Colonic mucosa (tissue), 4 donors: ENCODE data around the gene TPH1. TPM values are rescaled to one million over a fixed set of nuclear protein-coding genes. Genes with fewer than 3 reads are reported as not detected.
A peak's percentile ranks its signal among the peaks of the same experiment; 100 is the strongest.

Experiments used
- DNase-seq: peaks from one replicate; pipeline ENCODE4 v3.0.0-alpha.2; 2020
- H3K27ac ChIP-seq: fragments of 200-600 bp; one replicate; pipeline ENCODE4 v1.8.0; 2021
- H3K27me3 ChIP-seq: fragments of 200-600 bp; one replicate; pipeline ENCODE4 v1.8.0; 2021
- H3K36me3 ChIP-seq: fragments of 200-600 bp; one replicate; pipeline ENCODE4 v1.8.0; 2021
- H3K4me1 ChIP-seq: fragments of 200-600 bp; one replicate; pipeline ENCODE4 v1.8.0; 2021; ENCODE audit warnings: mild to moderate bottlenecking
- H3K4me3 ChIP-seq: fragments of 200-600 bp; one replicate; pipeline ENCODE4 v1.8.0; 2021
- H3K9ac ChIP-seq, 2 donors: one replicate each; pipeline ENCODE4 v1.7.0; 2013; ENCODE audit warnings: control low read depth in 2 of 2, low read depth in 2 of 2, low read length in 2 of 2
- H3K9me3 ChIP-seq: fragments of 200-600 bp; one replicate; pipeline ENCODE4 v1.8.0; 2021
- intact Hi-C: fragments of 100-400 bp; cut with DNase I; formaldehyde crosslinking; loops from one replicate; pipeline ENCODE4 v1.14.1; 2022
- total RNA-seq, 2 donors: library from RNA; stranded (reverse); fragmentation: NEBNext Ultra II Directional in 1 of 2; extraction: Animal tissue kit (Norgen Biotek cat#: 25700) in 1 of 2; gene quantifications; one replicate each; pipeline ENCODE4 v1.2.1, GENCODE V29; 2021
- TF ChIP-seq, protein P1 (sequence below): fragments of 200-600 bp; IDR thresholded peaks from one replicate; pipeline ENCODE4 v1.8.0; 2022; ENCODE audit warnings: antibody characterized with exemption, mild to moderate bottlenecking
- donor health status: healthy.
- donor health status: DM: no; HTN: no; CAD: no.
- donor health status: DM: no; HTN: no; CAD: no.

The TPH1 gene
- total RNA-seq = 10 to 100 TPM in 1 of 2 donors, 1 to 10 TPM in 1; 6.7 to 12.4 TPM

DNA sequence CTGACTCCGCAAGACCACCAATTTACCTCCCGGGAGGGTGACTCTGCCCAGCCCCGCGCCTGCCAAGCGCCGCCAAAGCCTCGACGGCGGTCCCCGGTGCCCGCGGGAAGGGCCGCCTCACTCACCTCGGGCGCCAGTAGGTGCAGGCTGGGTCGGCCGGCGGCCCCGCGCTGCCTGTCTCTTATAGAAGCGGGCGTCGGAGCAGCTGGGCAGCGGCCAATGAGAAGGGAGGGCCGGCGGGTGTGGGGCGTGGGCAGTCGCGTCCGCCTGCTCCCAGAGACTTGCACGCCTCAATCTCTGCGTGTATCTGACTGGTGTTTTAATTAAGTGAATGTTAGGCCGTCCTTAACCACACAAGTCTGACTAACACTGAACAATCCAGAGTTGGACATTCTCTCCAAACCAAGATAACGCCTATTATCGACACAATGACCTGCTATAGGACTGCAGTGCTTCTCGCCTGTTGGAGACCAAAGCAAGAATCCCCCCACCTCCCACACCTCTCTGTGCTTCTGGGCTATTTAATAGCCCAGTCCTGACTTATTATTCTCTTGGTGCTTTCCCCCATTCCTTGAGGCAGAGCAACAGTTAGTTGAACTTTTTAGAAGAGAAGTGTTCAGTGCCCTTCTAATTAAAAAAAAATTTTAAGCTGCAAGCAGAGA, at the start of gene TPH1:
TPH1 (minus strand) TSS at position 154 of the 662 bp plus-strand sequence. CDS start 5,507 bp downstream, outside the sequence.
- intact Hi-C loops = no loop called here

GRCh38 chr11:18093959-18094358, 47.9 kb upstream of the TPH1 start:
- Histone ChIP-seq H3K27ac (no peak overlapping the region), H3K4me1 (no peaks in the 10 kb centered on the region), H3K9me3 (no peaks in the 10 kb centered on the region), H3K4me3 (no peak overlapping the region), H3K9ac (no peak overlapping the region), H3K36me3 (no peaks in the 10 kb centered on the region), H3K27me3 (no peaks in the 10 kb centered on the region)
- TF ChIP-seq, protein P1, sequence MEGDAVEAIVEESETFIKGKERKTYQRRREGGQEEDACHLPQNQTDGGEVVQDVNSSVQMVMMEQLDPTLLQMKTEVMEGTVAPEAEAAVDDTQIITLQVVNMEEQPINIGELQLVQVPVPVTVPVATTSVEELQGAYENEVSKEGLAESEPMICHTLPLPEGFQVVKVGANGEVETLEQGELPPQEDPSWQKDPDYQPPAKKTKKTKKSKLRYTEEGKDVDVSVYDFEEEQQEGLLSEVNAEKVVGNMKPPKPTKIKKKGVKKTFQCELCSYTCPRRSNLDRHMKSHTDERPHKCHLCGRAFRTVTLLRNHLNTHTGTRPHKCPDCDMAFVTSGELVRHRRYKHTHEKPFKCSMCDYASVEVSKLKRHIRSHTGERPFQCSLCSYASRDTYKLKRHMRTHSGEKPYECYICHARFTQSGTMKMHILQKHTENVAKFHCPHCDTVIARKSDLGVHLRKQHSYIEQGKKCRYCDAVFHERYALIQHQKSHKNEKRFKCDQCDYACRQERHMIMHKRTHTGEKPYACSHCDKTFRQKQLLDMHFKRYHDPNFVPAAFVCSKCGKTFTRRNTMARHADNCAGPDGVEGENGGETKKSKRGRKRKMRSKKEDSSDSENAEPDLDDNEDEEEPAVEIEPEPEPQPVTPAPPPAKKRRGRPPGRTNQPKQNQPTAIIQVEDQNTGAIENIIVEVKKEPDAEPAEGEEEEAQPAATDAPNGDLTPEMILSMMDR = no peak
- intact Hi-C loops = no loop called here
- no peak for DNase-seq

More for the DNA sequence above, at the start of gene TPH1:
- Histone ChIP-seq H3K27me3 (peaks cover 6% of the 10 kb centered on the region), H3K9me3 (no peaks in the 10 kb centered on the region), H3K36me3 (no peaks in the 10 kb centered on the region), H3K27ac (no peak within 1 kb of the TSS), H3K4me1 (peaks cover 3% of the 10 kb centered on the region), H3K4me3 (no peak within 1 kb of the TSS), H3K9ac (no peak within 1 kb of the TSS)
- TF ChIP-seq, protein P1 = no peak
- peak; percentile 45 for DNase-seq

DNA sequence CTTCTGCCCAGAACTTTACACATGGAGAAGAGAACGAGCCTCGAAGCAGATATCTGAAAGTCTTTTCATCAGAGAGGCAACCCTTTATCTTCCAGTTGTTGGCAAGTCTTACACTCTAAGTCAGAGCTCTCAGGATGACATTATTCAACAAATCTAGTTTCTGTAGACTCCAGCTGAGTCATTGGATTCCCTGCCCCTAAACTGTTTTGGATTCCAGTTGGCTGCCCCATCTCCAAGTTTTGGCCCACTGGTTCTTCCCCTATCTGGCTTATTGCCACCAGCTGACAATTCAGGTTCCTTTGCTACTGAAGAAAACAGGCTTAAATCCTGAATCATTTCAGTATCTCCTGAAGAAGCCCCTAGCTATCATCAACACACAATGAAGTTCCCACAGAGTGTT, 45.7 kb upstream of the TPH1 start:
- H3K27ac ChIP-seq = no peak overlapping the region
- no peaks in the 10 kb centered on the region for H3K9me3 ChIP-seq
- TF ChIP-seq, protein P1 = no peak
- no peak overlapping the region for H3K4me3 ChIP-seq
- H3K27me3 ChIP-seq = no peaks in the 10 kb centered on the region
- no peak for DNase-seq
- no peaks in the 10 kb centered on the region for H3K4me1 ChIP-seq
- intact Hi-C loops = no loop called here
- no peaks in the 10 kb centered on the region for H3K36me3 ChIP-seq
- no peak overlapping the region for H3K9ac ChIP-seq

GRCh38 chr11:18088966-18089365, 42.9 kb upstream of the TPH1 start:
- Histone ChIP-seq H3K9ac (no peak overlapping the region), H3K4me1 (no peaks in the 10 kb centered on the region), H3K36me3 (no peaks in the 10 kb centered on the region), H3K27ac (no peak overlapping the region), H3K27me3 (no peaks in the 10 kb centered on the region), H3K4me3 (no peak overlapping the region), H3K9me3 (no peaks in the 10 kb centered on the region)
- TF ChIP-seq, protein P1 = no peak
- no peak for DNase-seq
- intact Hi-C loops = no loop called here

DNA sequence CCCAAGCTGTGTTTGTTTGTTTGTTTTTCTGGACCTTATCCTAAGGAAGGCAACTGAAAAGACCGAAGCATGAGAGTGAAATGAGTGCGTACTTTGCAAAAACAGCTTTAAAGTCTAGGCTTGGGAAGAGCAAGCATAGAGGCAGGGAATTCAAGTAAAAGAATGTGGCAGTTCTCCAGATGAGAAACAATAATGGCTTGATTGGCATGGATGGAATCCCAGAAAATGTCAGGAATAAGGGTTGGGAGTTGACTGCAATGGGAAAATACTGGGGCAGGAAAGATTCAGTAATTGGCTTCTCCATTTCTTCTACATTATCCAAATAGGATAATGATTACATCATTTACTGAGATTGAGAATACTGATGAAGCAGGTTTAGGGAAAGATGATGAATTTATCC, 42.3 kb upstream of the TPH1 start:
- intact Hi-C loops = no loop called here
- TF ChIP-seq, protein P1 = no peak

More for the DNA sequence above, 42.3 kb upstream of the TPH1 start:
- Histone ChIP-seq H3K27ac (no peak overlapping the region), H3K27me3 (no peaks in the 10 kb centered on the region), H3K36me3 (no peaks in the 10 kb centered on the region), H3K4me1 (no peaks in the 10 kb centered on the region), H3K9me3 (no peaks in the 10 kb centered on the region), H3K4me3 (no peak overlapping the region), H3K9ac (no peak overlapping the region)
- DNase-seq = no peak
